Kidney (tissue), 14 donors: Measurements from ENCODE around the gene VSTM2L. TPM values are rescaled to one million over a fixed set of nuclear protein-coding genes. Genes with fewer than 3 reads are reported as not detected.

Experiments used
- DNase-seq, 5 donors: peaks; one replicate each; pipeline ENCODE4 v3.0.0-alpha.2; 2013 to 2020
- FAIRE-seq: peaks from 2 replicates; lab custom pipeline; 2012; peaks lifted over from hg19 to GRCh38; lab: Jason Lieb, UNC
- H3K27ac ChIP-seq, 2 donors: one replicate each; pipeline ENCODE4 v1.7.0; 2013; ENCODE audit warnings: low read depth in 2 of 2, low read length in 2 of 2, inconsistent platforms in 1 of 2
- H3K27me3 ChIP-seq: one replicate; pipeline ENCODE4 v1.7.1; 2013; ENCODE audit warnings: low read length, inconsistent platforms; ENCODE audit not compliant: control insufficient read depth, insufficient read depth
- H3K36me3 ChIP-seq, 3 donors: one replicate each; pipeline versions ENCODE4 v1.7.0 to v1.7.1; 2013; ENCODE audit warnings: low read length in 3 of 3, control low read depth in 1 of 3, inconsistent platforms in 1 of 3; ENCODE audit not compliant: insufficient read depth in 3 of 3, control insufficient read depth in 2 of 3
- H3K4me1 ChIP-seq, 3 donors: one replicate each; pipeline versions ENCODE4 v1.7.0 to v1.7.1; 2013; ENCODE audit warnings: low read length in 3 of 3, inconsistent platforms in 1 of 3, low read depth in 1 of 3; ENCODE audit not compliant: control insufficient read depth in 2 of 3, insufficient read depth in 2 of 3
- H3K4me3 ChIP-seq, 3 donors: one replicate each; pipeline versions ENCODE4 v1.7.0 to v1.8.1; 2013; ENCODE audit warnings: low read length in 3 of 3, control low read depth in 1 of 3, inconsistent platforms in 1 of 3
- H3K9ac ChIP-seq, 3 donors: one replicate each; pipeline versions ENCODE4 v1.7.0 to v1.7.1; 2013; ENCODE audit warnings: low read length in 3 of 3, control low read depth in 1 of 3, inconsistent platforms in 1 of 3
- H3K9me3 ChIP-seq, 3 donors: one replicate each; pipeline versions ENCODE4 v1.7.0 to v1.7.1; 2013; ENCODE audit warnings: low read length in 3 of 3, control low read depth in 1 of 3, inconsistent platforms in 1 of 3; ENCODE audit not compliant: control insufficient read depth in 2 of 3, insufficient read depth in 1 of 3
- CTCF ChIP-seq: IDR thresholded peaks from 3 replicates; pipeline ENCODE4 v1.5.1; 2012; ENCODE audit warnings: mild to moderate bottlenecking, moderate library complexity, borderline replicate concordance; ENCODE audit not compliant: insufficient read depth; ENCODE audit errors: extremely low read depth
- intact Hi-C: fragments of 100-400 bp; cut with DNase I; formaldehyde crosslinking; loops from one replicate; pipeline ENCODE4 v1.11.1; 2022
- polyA plus RNA-seq: library from polyadenylated mRNA; stranded (reverse); fragments of 350-450 nt; fragmentation: Illumina TruSeq; extraction: RNeasy Lipid Tissue Mini Kit (QIAGEN cat#74804); gene quantifications from one replicate; pipeline ENCODE4 v1.2.3, GENCODE V29; 2014; ENCODE audit warnings: low read depth, low replicate concordance; ENCODE audit not compliant: insufficient read depth
- total RNA-seq: library from RNA; stranded (reverse); fragmentation: NEBNext Ultra II Directional; extraction: Animal tissue kit (Norgen Biotek cat#: 25700); gene quantifications from one replicate; pipeline ENCODE4 v1.2.1, GENCODE V29; 2021
- donor health status: control.
- donor health status: control.
- donor health status: control.
- donor health status: control.
- donor health status: control.
- donor health status: DM: yes; HTN: yes; CAD: no.
- donor health status: Normal renal cell carcinoma (clear cell type).

Gene VSTM2L
- total and polyA plus RNA-seq, 2 donors from 2014 or later = 2.8 to 4.1 TPM

GRCh38 chr20:37890108-37890507 lies 12.8 kb upstream of the VSTM2L start:
- Histone ChIP-seq H3K9me3 (no peaks in the 10 kb centered on the region), H3K27ac (no peak overlapping the region), H3K4me1 (no peaks in the 10 kb centered on the region), H3K36me3 (no peaks in the 10 kb centered on the region), H3K4me3 (no peak overlapping the region), H3K27me3 (no peaks in the 10 kb centered on the region), H3K9ac (no peak overlapping the region)
- no peak for TF ChIP-seq CTCF
- intact Hi-C loops = no loop called here
- FAIRE-seq = no peak
- no peak for DNase-seq

- H3K9ac ChIP-seq = no peak overlapping the region
- H3K9me3 ChIP-seq = no peaks in the 10 kb centered on the region
- no peak overlapping the region for H3K4me3 ChIP-seq
- H3K27ac ChIP-seq = no peak overlapping the region
- DNase-seq (no peak), FAIRE-seq (no peak)
- H3K36me3 ChIP-seq = no peaks in the 10 kb centered on the region
- no peak for TF ChIP-seq CTCF
- intact Hi-C loops = no loop called here
- H3K4me1 ChIP-seq = no peaks in the 10 kb centered on the region
- no peaks in the 10 kb centered on the region for H3K27me3 ChIP-seq
These were observed 12.3 kb upstream of the VSTM2L start for GRCh38 chr20:37890643-37891042.

- Histone ChIP-seq H3K9me3 (no peaks in the 10 kb centered on the region), H3K36me3 (no peaks in the 10 kb centered on the region), H3K27me3 (no peaks in the 10 kb centered on the region), H3K4me1 (no peaks in the 10 kb centered on the region), H3K4me3 (no peak overlapping the region), H3K9ac (no peak overlapping the region), H3K27ac (no peak overlapping the region)
- no peak for TF ChIP-seq CTCF
- DNase-seq (no peak), FAIRE-seq (no peak)
- intact Hi-C loops = no loop called here
These were observed 10.9 kb upstream of the VSTM2L start for GRCh38 chr20:37892001-37892400.

GRCh38 chr20:37893566-37894241 lies 9.2 kb upstream of the VSTM2L start:
- no peak overlapping the region for H3K9ac ChIP-seq
- no peaks in the 10 kb centered on the region for H3K4me1 ChIP-seq
- H3K9me3 ChIP-seq = no peaks in the 10 kb centered on the region
- FAIRE-seq = no peak
- DNase-seq = no peak
- no peak overlapping the region for H3K27ac ChIP-seq
- H3K4me3 ChIP-seq = no peak overlapping the region
- TF ChIP-seq CTCF = no peak
- no peaks in the 10 kb centered on the region for H3K27me3 ChIP-seq
- H3K36me3 ChIP-seq = no peaks in the 10 kb centered on the region
- intact Hi-C loops = no loop called here
